HG02981 (cell line): Measurements from ENCODE around the gene POLD3.

ENCODE experiments used
- ATAC-seq: cut with Tn5 transposase; IDR thresholded peaks from one replicate; pipeline ENCODE4 v1.9.1; 2021; ENCODE audit warnings: mild to moderate bottlenecking, moderate library complexity; ENCODE audit not compliant: unreplicated experiment

The POLD3 gene

DNA sequence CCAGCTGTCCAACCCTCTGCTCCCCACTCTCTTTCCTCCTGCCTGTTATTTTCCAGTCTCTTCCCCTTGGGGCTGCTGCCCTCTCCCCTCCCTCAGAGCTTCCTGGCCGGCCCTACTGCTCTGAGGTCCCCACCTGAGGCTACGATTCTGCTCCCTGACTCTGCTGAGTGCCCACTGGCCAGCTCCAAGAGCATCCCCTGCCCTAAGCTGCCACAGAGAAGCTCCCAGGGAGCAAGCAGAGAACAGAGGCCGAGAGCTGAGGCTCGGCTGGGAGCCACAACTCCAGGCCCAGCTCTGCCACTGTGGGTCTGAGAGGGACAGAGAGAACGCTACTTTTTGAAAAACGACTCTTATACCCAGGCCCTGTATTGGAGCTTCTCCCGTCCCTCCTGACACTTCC lies 77.8 kb downstream of the POLD3 start:
- ATAC-seq = no peak

DNA sequence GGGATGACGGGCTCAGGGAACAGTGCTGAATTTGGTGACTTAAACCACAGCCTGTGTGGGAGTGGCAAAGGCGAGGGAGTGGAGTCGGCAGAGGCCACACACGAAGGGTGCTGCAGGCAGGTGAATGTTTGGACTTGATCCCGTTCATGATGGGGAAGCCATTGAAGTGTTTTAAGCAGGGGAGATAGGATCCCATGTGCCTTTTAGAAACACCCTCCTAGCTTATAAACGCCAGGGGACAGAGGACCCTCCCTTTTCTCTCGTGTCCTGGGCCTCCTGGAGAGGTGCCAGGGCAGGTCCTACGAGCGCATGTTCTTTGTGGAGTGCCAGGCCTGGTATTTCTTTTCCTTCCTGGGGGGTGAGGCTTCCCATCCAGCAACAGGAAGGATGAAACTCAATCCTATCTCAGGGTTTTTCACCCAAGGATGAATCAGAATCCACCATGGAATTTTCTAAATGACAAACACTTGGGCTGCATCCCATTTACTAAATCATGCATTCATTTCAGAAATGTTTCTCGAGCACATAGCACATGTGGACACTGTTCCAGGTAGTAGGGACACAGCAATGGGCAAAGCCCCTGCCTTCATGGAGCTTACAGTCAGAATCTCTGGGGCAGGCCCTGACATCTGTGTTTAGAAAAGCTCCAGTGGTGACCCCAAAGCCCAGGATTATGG lies 79.3 kb downstream of the POLD3 start:
- no peak for ATAC-seq

DNA sequence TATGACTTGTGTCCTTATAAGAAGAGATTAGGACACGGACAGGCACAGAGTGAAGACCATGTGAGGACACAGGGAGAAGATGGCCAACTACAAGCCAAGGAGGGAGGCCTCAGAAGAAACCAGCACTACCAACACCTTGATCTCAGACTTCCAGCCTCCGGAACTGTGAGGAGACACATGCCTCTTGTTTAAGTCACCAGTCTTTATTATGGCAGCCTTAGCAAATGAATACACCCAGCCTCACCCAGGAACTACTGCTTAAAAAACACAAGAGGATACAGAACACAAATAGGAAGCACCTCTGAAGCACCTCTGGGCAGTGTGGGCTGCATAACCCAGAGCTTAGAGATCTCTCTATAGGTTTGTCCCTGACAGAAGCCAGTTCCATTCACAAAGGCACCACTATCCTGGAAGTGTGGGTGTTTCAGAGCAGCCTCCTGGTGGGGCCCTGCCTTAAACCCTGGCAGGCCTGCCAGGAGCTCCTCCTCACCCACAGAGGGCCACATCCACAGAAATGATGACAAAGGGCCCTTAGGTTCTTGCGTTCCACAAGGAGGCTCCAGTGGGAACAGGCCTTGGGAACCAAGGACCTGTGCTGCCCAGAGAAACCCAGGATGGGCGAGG lies 80.1 kb downstream of the POLD3 start:
- no peak for ATAC-seq

DNA sequence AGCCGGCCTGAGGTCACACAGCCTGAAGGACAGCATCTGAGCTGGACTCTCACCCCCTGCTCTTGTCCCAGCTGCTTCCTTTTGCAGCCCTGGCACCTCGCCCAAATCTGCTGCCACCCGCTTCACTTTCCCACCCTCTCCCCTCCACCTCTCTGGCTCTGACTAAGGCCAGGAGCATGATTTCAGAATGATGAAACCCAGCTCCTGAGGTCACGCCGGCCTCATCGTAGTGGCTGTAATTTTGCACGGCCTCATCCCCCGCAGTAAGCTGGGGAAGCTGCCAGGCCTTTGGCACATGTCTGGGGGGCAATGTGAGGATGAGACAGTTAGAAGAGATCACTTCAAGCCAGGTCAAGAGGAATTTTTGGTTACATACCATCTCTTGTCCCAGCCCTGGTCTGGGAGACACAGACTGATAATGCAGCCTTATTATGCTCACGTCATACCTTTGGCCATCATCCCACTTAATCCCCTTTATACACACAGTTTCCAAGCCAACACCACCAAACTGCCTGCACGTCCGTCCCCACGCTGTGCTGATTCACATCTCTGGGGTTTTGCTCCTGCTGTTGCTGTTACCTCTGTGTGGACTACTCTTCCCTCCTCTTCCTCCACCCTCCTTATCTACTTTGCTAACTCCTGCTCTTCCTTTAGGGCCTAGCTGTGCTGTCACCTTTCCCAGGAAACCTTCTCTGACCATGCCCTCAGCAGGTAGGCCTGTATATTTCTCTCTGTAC lies 80.7 kb downstream of the POLD3 start:
- no peak for ATAC-seq

DNA sequence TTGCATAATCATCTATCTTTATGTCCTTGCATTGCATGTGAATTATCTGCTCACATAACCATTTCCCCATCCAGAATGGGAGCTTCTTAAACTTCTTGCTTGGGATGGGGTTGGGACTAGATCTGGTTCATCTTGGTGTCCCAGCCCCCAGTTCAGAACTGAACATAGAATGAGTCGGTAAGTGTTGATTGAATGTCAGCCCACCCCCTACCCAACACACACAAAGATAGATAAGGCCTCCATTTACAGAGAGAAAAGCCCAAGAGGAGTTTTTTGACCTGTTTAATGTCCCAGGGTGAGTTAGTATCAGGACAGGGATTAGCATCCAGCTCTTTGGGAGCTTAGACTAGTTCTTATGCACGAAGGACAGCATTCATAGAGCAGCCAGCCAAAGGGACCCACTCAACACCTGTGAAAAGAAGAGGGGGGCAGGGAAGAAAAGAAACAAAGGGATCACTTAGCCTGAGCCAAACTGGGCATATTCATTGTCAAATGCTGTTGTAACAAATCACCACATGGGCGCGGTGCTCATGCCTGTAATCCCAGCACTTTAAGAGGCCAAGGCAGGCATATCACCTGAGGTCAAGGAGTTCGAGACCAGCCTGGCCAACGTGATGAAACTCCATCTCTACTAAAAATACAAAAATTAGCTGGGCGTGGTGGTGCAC lies 81.4 kb downstream of the POLD3 start:
- no peak for ATAC-seq

DNA sequence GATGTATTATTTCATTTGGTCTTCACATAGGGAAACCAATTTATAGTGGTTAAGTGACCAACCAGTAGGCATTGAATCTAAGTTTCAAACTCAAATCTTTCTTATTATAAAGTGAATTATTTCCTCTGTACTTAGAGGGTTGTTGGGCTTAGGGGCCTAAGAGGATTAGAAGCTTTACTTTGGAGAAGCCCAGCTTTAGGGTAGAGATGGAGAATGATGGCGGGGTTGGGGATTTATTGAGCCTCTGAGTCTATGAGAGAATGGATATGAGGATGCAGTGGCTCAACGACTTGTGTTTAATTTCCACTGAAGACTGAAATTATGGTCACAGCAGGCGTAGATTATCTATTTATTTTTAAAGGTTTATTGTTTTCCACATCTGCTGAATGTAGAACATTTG lies 83.4 kb downstream of the POLD3 start:
- no peak for ATAC-seq

DNA sequence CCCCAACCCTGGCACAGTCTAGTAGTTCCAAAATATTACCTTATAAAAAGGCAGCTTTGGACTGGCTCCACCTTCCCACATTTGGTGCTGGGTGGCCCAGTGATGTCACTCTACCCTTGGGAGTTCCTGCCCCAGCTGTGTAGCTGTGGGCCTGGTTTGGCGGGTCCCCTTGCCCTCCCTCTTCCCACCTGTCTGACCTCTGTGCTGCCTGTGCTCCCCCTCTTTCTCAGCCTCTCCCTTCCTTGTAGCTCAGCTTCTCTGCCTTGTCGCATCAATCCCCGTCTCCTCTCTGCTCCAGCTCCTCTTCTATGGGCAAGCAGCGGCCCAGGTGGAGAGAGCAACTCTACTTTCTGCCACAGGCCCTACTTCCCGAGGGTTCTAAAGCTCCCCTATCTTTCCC lies 84.2 kb downstream of the POLD3 start:
- no peak for ATAC-seq

DNA sequence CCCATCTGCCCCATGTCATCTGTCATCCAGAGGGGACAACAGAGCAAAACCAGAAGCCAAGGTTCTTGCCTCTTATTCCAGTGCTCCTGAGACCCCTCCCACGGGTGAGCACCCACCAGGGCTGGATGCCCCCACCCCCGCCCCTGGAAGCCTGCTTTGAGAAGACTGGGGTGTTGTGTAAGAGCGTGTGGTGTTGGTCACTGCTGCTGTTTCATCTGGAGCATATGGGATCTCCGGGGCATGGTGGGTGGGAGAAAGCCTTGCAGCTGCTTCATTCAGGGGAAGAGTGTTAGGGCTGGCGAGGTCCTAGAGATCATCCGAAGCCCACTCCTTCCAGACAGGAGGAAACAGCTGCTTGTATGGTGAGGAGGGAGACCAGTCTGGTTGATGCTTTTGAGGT lies 84.7 kb downstream of the POLD3 start:
- no peak for ATAC-seq

DNA sequence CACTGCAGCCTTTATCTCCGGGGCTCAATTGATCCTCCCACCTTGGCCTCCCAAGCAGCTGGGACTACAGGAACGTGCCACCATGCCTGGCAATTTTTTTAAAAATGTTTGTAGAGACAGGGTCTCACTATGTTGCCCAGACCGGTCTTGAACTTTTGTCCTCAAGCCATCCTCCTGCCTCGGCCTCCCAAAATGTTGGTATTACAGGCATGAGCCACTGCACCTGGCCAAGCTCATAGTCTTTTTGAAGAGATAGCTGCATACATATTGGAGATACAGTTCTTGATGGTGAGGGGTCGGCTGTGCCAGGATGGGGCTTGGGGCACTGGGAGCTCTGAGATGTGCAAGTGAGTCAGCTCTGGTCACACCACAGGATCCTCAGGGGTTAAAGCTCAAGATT lies 85.7 kb downstream of the POLD3 start:
- ATAC-seq = no peak

DNA sequence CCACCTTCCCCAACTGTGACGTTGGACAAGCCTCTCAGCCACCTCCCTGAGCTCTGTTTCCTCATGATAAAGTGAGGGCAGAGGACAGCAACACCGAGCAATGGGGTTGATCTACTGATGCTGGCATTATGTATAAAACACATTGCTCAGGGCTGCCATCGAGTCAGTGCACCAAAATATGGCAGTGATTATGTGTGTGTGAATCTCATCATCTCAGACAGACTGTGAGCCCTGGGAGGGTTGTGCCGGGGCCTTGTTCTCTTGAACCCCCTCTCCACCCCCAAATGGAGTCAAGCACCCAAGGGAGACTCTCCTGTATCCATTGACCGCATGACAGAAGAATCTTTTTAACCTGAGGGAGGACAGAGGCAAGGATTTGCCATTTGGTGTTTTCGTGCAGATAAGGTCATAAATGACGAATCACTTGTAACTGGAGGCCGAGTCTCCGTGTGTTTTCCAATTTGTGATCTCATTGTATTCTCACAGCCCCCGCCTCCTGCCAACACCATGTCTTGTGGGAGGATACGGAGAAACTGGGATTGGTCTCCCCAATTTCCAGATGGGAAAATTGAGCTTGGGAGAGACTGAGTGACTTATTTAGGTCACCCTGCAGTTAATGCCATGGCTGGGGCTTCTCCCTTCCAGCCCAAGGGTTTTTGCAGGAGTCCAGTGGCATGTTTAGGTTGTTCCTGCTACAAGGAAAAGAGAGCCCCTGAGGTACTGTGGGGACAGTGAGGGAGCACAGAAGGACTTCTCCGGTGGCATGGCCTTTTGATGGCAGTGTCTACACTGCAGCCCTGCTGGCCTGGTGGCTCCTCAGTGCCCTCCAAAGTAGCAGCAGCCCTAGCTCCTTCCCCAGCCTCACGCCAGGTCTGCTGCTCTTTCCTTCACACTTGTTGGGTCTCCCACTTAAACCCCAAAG lies 86.5 kb downstream of the POLD3 start:
- no peak for ATAC-seq

DNA sequence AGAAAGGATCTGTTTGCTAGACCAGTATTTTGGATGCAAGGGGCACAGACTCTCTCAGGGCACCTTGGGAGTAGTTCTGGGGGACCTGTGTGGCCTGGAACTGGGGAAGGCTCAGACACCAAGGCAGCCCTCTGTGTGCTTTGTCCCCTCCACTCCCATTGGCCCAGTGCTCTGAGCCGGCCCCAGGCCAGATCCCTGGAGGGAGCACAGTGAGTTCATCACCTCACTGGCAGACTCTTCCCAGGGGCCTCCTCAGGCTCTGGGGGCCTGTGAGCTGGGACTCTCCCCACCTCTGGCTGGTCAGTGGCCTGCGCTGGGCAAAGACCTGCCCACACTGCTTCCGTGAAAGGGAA lies 87.1 kb downstream of the POLD3 start:
- no peak for ATAC-seq

DNA sequence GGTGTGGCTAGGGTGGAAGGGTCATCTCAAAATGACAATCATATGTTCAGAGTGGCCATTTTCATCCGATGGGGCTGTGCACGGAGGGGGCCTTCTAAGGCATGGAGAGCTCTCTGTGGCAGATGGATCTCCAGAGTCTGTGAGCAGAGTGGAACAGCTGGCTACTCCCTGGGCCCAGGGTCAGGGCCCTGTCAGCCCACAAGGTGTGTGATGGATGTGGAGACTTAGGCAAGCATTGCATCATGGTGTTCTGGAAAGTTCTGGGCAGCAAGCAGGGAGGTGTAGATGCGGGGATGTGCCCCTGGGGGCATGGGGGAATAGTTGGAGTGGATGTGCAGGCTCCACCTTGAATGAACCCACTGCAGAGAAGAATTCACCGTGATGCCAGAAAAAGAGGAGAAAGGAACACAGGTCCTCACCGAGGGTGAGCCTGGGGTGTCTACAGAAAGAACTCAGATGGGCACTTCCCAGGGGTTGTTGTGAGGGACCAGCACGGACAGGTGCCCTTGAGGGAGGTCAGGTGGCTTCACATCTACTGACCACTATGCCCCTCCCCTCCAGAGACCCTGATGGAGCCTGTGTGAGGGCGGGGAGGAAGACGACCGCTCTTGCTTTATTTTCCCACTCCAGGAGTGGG lies 87.8 kb downstream of the POLD3 start:
- ATAC-seq = no peak

DNA sequence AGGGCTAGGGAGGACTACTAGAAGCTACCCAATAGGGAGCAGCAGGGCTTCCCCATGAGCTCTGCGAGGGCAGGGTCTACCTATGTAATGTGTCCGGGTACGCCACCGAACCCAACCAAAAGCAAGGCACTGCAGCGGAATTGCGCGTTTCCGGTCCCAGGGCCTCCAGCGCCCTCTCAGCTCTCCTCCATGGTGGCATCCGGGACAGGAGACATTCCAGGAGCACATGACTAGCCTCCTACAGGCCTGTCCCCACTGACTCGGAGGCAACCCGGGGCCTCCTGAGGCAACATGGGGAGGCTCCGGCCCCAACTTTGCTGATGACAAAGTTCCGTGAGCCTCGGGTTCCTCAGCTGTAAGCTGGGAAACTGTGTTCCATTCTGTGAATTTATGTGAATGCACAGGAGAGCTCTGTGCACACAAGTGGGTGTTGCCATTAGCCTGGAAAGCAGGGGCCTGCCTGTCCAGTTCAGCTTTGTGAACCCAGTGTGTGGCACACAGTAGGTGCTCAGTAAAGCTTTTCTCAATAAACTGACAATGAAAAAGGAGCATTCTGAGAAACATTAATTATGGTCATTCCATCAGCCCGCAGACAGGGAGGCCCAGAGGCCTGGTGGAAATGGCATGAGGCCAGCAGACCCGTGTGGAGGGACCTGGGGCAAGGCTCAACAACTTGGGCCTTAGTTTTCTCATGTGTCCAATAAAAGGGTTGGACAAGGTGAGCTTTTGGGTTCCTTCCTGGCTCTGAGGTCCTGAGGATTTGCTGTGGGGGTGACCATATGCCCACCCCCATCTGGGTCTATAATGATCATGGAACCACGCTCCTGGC lies 88.5 kb downstream of the POLD3 start:
- ATAC-seq = no peak

DNA sequence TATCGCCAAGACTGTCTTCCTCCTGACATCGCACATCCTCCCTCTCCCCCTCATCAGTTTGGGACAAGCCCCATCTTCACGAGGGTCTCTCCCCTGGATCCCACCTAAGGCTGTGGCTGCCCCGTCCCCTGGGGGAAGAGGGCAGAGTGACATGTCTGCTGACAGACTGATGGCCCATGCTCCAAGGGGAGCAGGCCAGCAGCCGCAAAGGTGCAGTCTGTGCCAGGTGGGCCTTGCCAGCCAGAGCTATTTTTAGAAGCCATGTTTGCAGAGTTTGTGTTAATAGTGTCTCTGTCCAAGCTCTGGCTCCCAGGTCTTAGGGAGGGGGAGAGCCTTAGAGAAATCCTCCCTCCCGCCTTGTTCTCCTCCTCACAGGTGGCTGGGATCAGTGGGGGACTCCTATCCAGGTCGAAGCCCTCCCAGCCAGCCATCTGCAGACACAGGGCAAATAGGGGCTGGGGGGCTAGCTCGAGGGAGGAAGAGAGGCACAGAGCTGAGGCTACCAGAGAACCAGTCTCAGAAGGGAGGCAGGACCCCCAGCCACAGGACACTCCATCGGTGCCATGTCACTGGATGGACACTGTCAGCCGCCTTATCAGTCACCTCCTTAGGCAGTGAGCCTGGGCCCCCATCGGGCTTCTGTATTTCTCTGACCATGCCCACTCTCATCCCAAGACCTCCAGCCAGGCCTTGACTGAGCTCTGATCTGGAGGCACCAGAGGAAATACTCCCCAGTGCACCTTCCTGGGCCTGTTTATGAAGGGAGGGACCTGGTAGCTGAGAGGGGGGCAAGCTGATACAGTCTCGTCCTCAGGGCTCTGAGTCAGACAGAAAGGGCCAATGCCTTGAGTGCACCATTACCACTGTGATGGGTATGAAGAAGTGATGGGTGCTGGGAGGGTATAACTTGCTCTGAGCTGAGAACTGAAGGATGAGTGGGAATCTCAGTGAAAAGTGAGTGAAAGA lies 89.6 kb downstream of the POLD3 start:
- no peak for ATAC-seq

DNA sequence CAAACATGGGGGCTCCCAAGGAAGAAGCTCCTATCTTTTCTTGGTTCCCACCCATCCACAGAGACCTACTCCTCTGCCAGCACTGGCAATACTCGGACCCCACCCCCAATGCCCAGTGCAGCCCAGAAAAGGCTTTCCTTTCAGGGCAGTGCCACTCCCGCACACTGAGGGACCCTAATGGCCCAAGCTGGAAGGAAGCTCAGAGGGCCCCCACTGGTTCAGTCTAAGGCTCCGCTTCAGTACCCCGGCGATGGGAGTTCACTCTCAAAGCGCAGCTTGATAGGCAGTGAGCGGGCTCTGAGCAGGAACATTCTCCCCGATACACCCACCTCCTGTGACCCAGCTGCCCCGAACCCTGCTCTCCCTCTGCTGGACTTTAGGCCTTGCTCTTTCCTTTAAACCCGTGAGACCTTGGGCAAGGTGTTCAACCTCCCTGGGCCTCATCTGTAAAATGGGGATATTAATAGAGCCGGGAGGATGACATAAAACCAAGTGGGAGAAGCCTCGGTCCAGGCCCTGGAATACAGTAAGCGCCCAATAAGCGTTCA lies 90.4 kb downstream of the POLD3 start:
- no peak for ATAC-seq

DNA sequence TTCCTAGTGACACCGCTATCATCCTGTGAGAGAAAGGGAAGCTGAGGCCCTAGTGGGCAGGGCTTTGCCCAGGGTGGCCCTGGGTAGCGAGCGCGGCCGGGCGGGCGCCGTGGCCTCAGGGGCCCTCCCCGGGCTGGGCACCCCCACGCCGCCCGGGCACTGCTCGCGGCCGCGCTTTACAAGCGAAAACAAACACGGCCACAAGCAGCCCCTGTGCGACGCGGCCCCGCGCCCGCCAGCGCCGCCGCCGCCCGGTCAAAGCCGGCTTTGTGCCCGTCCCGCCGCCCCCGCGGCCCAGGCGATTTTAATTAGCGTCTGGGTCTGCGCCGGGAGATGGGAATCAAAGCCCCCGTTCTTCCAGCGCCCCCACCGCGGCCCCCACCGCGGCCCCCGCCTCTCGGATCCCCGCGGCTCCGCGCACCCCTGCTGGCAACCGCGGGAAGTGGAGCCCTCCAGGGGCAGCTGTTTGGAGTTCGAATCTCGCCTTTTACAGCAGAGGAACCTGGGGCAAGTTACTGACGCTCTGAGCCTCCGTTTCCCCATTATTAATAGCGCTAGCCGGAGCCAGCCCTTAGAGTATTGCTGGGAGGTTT lies 91.0 kb downstream of the POLD3 start:
- no peak for ATAC-seq

DNA sequence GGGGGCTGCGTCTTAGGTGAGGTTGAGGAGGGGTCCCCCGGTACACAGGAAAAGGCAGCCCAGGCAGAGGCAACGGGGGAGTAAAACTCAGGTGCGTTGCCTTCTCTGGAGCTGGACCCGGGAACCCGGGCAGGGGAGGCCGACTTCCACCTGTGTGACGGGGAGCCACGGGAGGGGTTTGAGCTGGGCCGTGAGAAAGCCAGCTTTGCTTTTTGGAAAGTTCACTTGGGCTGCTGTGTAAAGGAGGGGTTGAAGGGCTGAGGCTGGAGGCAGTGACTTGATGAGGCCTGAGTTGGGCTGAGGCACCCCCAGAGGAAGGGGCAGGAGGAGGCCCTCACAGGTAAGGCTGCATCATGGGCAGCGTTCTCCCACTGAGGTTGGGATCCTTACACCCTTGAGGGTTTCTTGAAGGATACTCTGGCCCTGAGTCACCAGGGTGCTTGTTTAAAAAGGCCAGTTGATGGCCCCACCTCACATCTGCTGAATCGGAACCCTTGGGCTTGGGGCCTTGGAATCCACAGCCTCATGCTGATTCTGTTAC lies 91.6 kb downstream of the POLD3 start:
- no peak for ATAC-seq
